CD4-positive, alpha-beta memory T cell (primary cell): Measurements from ENCODE around the gene KCMF1. TPM values are rescaled to one million over a fixed set of nuclear protein-coding genes. Genes with fewer than 3 reads are reported as not detected.

Experiments used
- CTCF ChIA-PET: fragments of 350-600 bp; sonication (Branson Sonifier 250); formaldehyde crosslinking; loops from one replicate; lab custom pipeline; 2021; ENCODE audit warnings: inconsistent platforms; ENCODE audit not compliant: partially characterized antibody; lab: Charles Lee
- POLR2A ChIA-PET: fragments of 350-600 bp; sonication (Branson Sonifier 250); formaldehyde crosslinking; loops from one replicate; lab custom pipeline; 2021; ENCODE audit not compliant: partially characterized antibody; lab: Charles Lee
- DNase-seq, 5 donors: peaks; one replicate each; pipeline versions ENCODE4 v3.0.0 to v3.0.0-alpha.2; 2020 to 2022; ENCODE audit warnings: mixed read lengths in 1 of 5
- H3K27ac ChIP-seq: one replicate; pipeline ENCODE4 v1.7.0; 2013; ENCODE audit warnings: low read depth, low read length
- H3K27me3 ChIP-seq: 2 replicates; pipeline ENCODE4 v1.7.0; 2013; ENCODE audit warnings: mild to moderate bottlenecking, low read length, moderate library complexity; ENCODE audit not compliant: insufficient read depth
- H3K36me3 ChIP-seq: 2 replicates; pipeline ENCODE4 v1.7.0; 2013; ENCODE audit warnings: mild to moderate bottlenecking, low read length, moderate library complexity; ENCODE audit not compliant: insufficient read depth
- H3K4me1 ChIP-seq: 2 replicates; pipeline ENCODE4 v1.7.0; 2013; ENCODE audit warnings: mild to moderate bottlenecking, low read length, moderate library complexity; ENCODE audit not compliant: insufficient read depth
- H3K4me3 ChIP-seq, 2 donors: one replicate each; pipeline ENCODE4 v1.7.0; 2013; ENCODE audit warnings: low read length in 2 of 2, mild to moderate bottlenecking in 1 of 2
- H3K9me3 ChIP-seq, 2 donors: one replicate each; pipeline ENCODE4 v1.7.0; 2013; ENCODE audit warnings: low read length in 2 of 2, control low read depth in 1 of 2; ENCODE audit not compliant: control insufficient read depth in 1 of 2
- H3K27ac Mint-ChIP-seq, 7 donors: one replicate each; pipeline ENCODE4 v1.8.0; 2020 to 2021; ENCODE audit warnings: mixed read lengths in 7 of 7, mild to moderate bottlenecking in 6 of 7, inconsistent platforms in 3 of 7, moderate library complexity in 3 of 7
- H3K27me3 Mint-ChIP-seq, 2 donors: one replicate each; pipeline ENCODE4 v1.8.0; 2020 to 2021; ENCODE audit warnings: mixed read lengths in 2 of 2
- H3K36me3 Mint-ChIP-seq, 2 donors: one replicate each; pipeline ENCODE4 v1.8.0; 2020 to 2021; ENCODE audit warnings: mixed read lengths in 2 of 2, inconsistent platforms in 1 of 2, mild to moderate bottlenecking in 1 of 2
- H3K4me1 Mint-ChIP-seq, 4 donors: one replicate each; pipeline ENCODE4 v1.8.0; 2020 to 2021; ENCODE audit warnings: mixed read lengths in 4 of 4, mild to moderate bottlenecking in 1 of 4
- H3K4me3 Mint-ChIP-seq, 8 donors: one replicate each; pipeline ENCODE4 v1.8.0; 2020 to 2021; ENCODE audit warnings: mixed read lengths in 8 of 8, mild to moderate bottlenecking in 7 of 8, moderate library complexity in 6 of 8, inconsistent platforms in 3 of 8
- H3K9me3 Mint-ChIP-seq, 8 donors: one replicate each; pipeline ENCODE4 v1.8.0; 2020 to 2021; ENCODE audit warnings: mixed read lengths in 8 of 8, mild to moderate bottlenecking in 5 of 8, inconsistent platforms in 3 of 8, moderate library complexity in 1 of 8
- intact Hi-C: fragments of 100-400 bp; cut with micrococcal nuclease; formaldehyde crosslinking; loops from one replicate; pipeline ENCODE4 v1.15.1; 2023
- polyA plus RNA-seq, 2 donors: library from polyadenylated mRNA; unstranded; fragments of 300-500 nt; fragmentation: Illumina TruSeq; gene quantifications; one replicate each; pipeline ENCODE4 v1.2.3, GENCODE V29; 2021
- total RNA-seq, 2 experiments: library from RNA; stranded (reverse); gene quantifications; one replicate each; pipeline ENCODE4 v1.2.3, GENCODE V29; 2021

KCMF1 gene
- total and polyA plus RNA-seq, 4 experiments from 2014 or later = 25.8 to 62.7 (median 47.2) TPM

DNA sequence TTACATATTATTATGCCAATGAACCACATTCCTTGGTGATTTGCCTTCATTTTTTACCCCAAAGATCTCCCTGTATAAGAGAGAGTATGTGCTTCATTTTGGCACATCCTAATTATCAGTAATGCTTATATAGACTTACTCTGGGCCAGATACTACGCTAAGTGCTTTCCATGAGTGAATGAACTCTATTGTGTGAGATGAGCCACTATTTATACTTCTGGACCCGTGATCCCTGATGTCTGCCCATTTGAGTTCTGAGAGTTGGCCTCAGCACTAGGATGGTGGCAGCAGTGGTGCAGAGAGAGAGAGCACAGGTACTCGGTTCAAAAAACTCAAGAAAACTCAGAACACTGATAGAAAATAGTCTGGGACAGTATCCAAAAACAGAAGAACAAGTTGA is 17.4 kb upstream of the KCMF1 start:
- H3K27me3 ChIP-seq = no peaks in the 10 kb centered on the region
- no peak overlapping the region for H3K4me3 Mint-ChIP-seq
- H3K4me1 Mint-ChIP-seq = peaks cover 0 to 12% (median 7%) of the 10 kb centered on the region in 4 donors
- no peak for DNase-seq
- H3K27me3 Mint-ChIP-seq = no peaks in the 10 kb centered on the region
- ChIA-PET POLR2A (interaction anchor here (1.1 to 2.3 kb wide), 3 partner anchors 8 to 16 kb away, joined by 3 to 11 read pairs (median 5); partner anchors contain the start of gene KCMF1), CTCF (no interaction called here)
- intact Hi-C loops = no loop called here
- H3K36me3 ChIP-seq = no peaks in the 10 kb centered on the region
- no peaks in the 10 kb centered on the region for H3K4me1 ChIP-seq
- H3K9me3 Mint-ChIP-seq = no peaks in the 10 kb centered on the region
- H3K4me3 ChIP-seq = no peak overlapping the region
- peak overlapping the region in 4 of 7 donors; percentile 44 to 79 (median 69) for H3K27ac Mint-ChIP-seq
- H3K9me3 ChIP-seq = no peaks in the 10 kb centered on the region
- peaks cover 0 to 3% of the 10 kb centered on the region in 2 donors for H3K36me3 Mint-ChIP-seq
- no peak overlapping the region for H3K27ac ChIP-seq

GRCh38 chr2:84954329-84954728 is 16.6 kb upstream of the KCMF1 start:
- Histone ChIP-seq H3K4me1 (no peaks in the 10 kb centered on the region), H3K27ac (no peak overlapping the region), H3K9me3 (no peaks in the 10 kb centered on the region), H3K36me3 (no peaks in the 10 kb centered on the region), H3K4me3 (no peak overlapping the region), H3K27me3 (no peaks in the 10 kb centered on the region)
- DNase-seq = no peak
- no peak overlapping the region for H3K4me3 Mint-ChIP-seq
- POLR2A ChIA-PET = interaction anchor here (1.1 to 2.3 kb wide), 3 partner anchors 9 to 15 kb away, joined by 3 to 11 read pairs (median 5); partner anchors contain the start of gene KCMF1
- H3K9me3 Mint-ChIP-seq = no peaks in the 10 kb centered on the region
- peaks cover 0 to 3% of the 10 kb centered on the region in 2 donors for H3K36me3 Mint-ChIP-seq
- CTCF ChIA-PET = no interaction called here
- no peaks in the 10 kb centered on the region for H3K27me3 Mint-ChIP-seq
- intact Hi-C loops = no loop called here
- peaks cover 0 to 14% (median 8%) of the 10 kb centered on the region in 4 donors for H3K4me1 Mint-ChIP-seq
- H3K27ac Mint-ChIP-seq = peak overlapping the region in 2 of 7 donors; percentile 32 to 59

GRCh38 chr2:84956334-84957297 is 14.3 kb upstream of the KCMF1 start:
- Histone ChIP-seq H3K27me3 (no peaks in the 10 kb centered on the region), H3K9me3 (no peaks in the 10 kb centered on the region), H3K27ac (no peak overlapping the region), H3K4me1 (no peaks in the 10 kb centered on the region), H3K4me3 (no peak overlapping the region), H3K36me3 (no peaks in the 10 kb centered on the region)
- CTCF ChIA-PET = interaction anchor here (0.7 to 1.4 kb wide), 2 partner anchors 16 to 370 kb away, joined by 3 read pairs; no protein-coding TSS in a partner anchor
- Mint-ChIP-seq H3K4me3 (no peak overlapping the region), H3K36me3 (peaks cover 0 to 2% of the 10 kb centered on the region in 2 donors), H3K4me1 (peaks cover 0 to 18% (median 10%) of the 10 kb centered on the region in 4 donors), H3K9me3 (no peaks in the 10 kb centered on the region), H3K27me3 (no peaks in the 10 kb centered on the region), H3K27ac (peak overlapping the region in 2 of 7 donors; percentile 24 to 51)
- intact Hi-C loops = no loop called here
- DNase-seq = no peak
- POLR2A ChIA-PET = interaction anchor here (0.7 to 2.1 kb wide), 2 partner anchors 10 to 62 kb away, joined by 4 to 9 read pairs; no protein-coding TSS in a partner anchor

DNA sequence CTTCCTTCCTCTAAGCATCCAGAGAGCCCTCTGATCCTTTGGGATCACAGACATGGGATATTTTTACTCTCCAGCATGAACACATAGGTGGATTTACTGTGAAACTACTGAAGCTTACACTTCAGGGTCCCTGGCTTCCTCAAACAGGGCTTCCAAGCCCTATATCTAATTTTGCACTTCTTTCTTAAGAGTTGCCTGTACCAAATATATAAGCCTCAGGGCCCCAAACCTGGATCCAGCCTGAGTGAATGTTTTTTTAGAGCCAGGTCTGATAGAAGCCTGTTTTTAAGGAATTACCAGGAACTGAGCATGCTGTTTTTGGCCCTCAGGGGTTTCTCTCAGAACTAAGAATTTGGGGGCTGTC is 13.2 kb upstream of the KCMF1 start:
- H3K4me1 ChIP-seq = peaks cover 6% of the 10 kb centered on the region
- no peaks in the 10 kb centered on the region for H3K9me3 ChIP-seq
- H3K27ac ChIP-seq = no peak overlapping the region
- H3K4me3 ChIP-seq = no peak overlapping the region
- ChIA-PET CTCF (interaction anchor here (1.4 kb wide), 1 partner anchor 10 kb away, joined by 5 read pairs; no protein-coding TSS in a partner anchor), POLR2A (interaction anchor here (2.1 kb wide), 1 partner anchor 11 kb away, joined by 9 read pairs; no protein-coding TSS in a partner anchor)
- H3K36me3 ChIP-seq = no peaks in the 10 kb centered on the region
- no peaks in the 10 kb centered on the region for H3K27me3 ChIP-seq
- Mint-ChIP-seq H3K4me3 (no peak overlapping the region), H3K27me3 (no peaks in the 10 kb centered on the region), H3K36me3 (peaks cover 0 to 4% of the 10 kb centered on the region in 2 donors), H3K27ac (peak overlapping the region in 3 of 7 donors; percentile 52 to 89 (median 70)), H3K9me3 (no peaks in the 10 kb centered on the region), H3K4me1 (peaks cover 2 to 20% (median 13%) of the 10 kb centered on the region in 4 donors)
- no peak for DNase-seq
- intact Hi-C loops = no loop called here

DNA sequence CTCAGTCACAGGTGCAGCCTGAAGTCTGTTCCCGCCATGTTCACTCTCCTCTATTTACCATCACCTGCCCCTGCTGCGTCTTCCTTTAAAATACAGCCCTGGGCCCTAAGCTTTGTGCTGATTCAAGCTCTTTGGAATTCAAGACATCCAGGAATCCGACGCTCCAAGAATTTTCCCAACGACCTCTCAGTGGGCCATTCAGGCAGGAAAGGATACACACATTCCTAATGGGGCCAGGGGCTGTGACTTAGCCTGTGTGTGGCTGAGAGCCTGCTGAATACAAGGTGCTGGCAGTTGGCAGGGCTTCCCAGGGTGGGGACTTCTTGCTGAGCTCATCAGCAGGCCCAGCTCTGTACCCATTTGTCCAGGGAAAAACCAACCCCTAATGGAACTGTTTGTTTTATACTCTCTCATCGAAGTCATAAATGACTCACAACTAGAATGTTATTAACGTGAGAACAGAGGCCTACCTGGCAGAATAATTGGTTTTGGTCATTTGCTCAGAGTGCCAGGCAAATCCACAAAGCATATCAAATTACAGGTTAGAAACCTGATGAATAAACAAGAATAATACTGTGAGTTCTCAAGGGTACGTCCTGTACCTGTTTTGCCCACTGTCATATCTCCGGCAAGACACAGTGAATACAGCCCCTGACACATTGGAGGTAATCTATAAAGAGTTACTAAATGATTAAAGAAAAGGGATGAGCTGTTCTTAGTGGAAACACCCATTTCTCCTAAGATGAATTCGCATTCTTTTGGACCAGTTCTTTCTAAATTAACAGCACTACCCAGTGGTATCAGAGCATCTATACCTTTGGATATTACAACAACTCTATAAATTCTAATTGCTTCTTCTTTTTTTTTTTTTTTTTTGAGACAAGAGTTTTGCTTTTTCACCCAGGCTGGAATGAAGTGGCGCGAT is 12.6 kb upstream of the KCMF1 start:
- Mint-ChIP-seq H3K9me3 (no peaks in the 10 kb centered on the region), H3K4me3 (no peak overlapping the region), H3K36me3 (peaks cover 6 to 10% of the 10 kb centered on the region in 2 donors), H3K27me3 (no peaks in the 10 kb centered on the region), H3K27ac (peak overlapping the region in 4 of 7 donors; percentile 31 to 89 (median 51)), H3K4me1 (peaks cover 8 to 26% (median 19%) of the 10 kb centered on the region in 4 donors)
- Histone ChIP-seq H3K36me3 (no peaks in the 10 kb centered on the region), H3K4me1 (peaks cover 6% of the 10 kb centered on the region), H3K9me3 (no peaks in the 10 kb centered on the region), H3K27ac (no peak overlapping the region), H3K4me3 (no peak overlapping the region), H3K27me3 (no peaks in the 10 kb centered on the region)
- ChIA-PET POLR2A (interaction anchor here (1.2 to 2.1 kb wide), 3 partner anchors 12 to 33 kb away, joined by 4 to 9 read pairs (median 6); no protein-coding TSS in a partner anchor), CTCF (interaction anchor here (1.4 kb wide), 1 partner anchor 10 kb away, joined by 5 read pairs; no protein-coding TSS in a partner anchor)
- intact Hi-C loops = no loop called here
- DNase-seq = no peak

DNA sequence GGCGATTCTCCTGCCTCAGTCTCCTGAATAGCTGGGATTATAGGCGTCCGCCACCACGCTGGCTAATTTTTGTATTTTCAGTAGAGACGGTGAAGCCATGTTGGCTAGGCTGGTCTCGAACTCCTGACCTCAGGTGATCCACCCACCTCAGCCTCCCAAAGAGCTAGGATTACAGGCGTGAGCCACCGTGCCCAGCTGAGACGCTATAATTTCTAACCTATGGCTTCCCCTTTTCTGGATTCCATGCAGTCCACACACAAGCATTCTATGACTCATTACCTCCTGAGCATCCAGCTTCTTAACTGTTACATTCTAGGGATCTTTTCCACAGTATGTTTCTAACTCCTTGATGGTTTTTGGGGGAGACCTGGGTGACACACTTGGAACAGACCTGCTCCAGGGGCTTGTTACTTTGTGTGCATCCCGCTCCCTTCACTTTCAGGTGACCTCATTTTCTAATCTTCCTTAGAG is 11.8 kb upstream of the KCMF1 start:
- CTCF ChIA-PET = interaction anchor here (1.4 kb wide), 1 partner anchor 9 kb away, joined by 5 read pairs; no protein-coding TSS in a partner anchor
- Mint-ChIP-seq H3K27ac (peak overlapping the region in 6 of 7 donors; percentile 10 to 81 (median 38)), H3K9me3 (no peaks in the 10 kb centered on the region), H3K4me1 (peaks cover 16 to 33% (median 24%) of the 10 kb centered on the region in 4 donors), H3K36me3 (peaks cover 12 to 16% of the 10 kb centered on the region in 2 donors), H3K27me3 (no peaks in the 10 kb centered on the region), H3K4me3 (no peak overlapping the region)
- H3K4me3 ChIP-seq = no peak overlapping the region
- no peaks in the 10 kb centered on the region for H3K36me3 ChIP-seq
- POLR2A ChIA-PET = interaction anchor here (1.2 to 2.8 kb wide), 3 partner anchors 11 to 34 kb away, joined by 4 to 11 read pairs (median 6); no protein-coding TSS in a partner anchor
- intact Hi-C loops = no loop called here
- H3K4me1 ChIP-seq = peaks cover 6% of the 10 kb centered on the region
- H3K27me3 ChIP-seq = no peaks in the 10 kb centered on the region
- H3K9me3 ChIP-seq = no peaks in the 10 kb centered on the region
- H3K27ac ChIP-seq = no peak overlapping the region
- DNase-seq = no peak
